ENCODE data around the gene DGKZ. TPM values are rescaled to one million over a fixed set of nuclear protein-coding genes. Genes with fewer than 3 reads are reported as not detected.

DGKZ gene
- total and polyA plus RNA-seq, 4 donors = 4.6 to 24.3 (median 14.4) TPM

DNA sequence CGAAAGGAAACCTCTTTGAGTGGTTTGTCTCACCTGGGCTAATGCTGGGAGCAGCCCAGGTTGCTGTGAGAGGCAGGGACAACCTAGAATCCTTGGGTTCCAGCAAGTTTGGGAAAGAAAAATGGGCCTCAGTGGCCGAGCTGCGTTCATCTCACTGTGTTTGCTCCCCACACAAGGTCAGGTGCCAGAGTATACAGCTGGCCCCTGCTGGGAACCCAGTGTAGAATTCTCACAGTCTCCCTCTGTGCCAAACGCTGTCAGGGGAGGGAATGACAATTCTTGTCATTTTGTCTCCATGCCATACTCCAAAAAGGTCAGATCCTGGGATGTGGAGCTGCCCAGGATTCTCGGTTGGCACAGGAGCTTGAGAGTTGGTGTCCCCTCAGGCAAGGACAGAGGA is 4.3 kb downstream of the DGKZ start:
- H3K9ac ChIP-seq (ENCODE audit: low read depth in 1 of 2, low read length in 2 of 2) = no peak overlapping the region
- H3K9me3 ChIP-seq (ENCODE audit: control insufficient read depth in 4 of 4, low read length in 3 of 4) = no peaks in the 10 kb centered on the region
- H3K36me3 ChIP-seq (ENCODE audit: control insufficient read depth in 4 of 4, insufficient read depth in 3 of 4, low read depth in 1 of 4, low read length in 3 of 4) = peaks cover 0 to 7% (median 0%) of the 10 kb centered on the region in 4 donors
- H3K4me3 ChIP-seq (ENCODE audit: low read depth in 1 of 3, low read length in 3 of 3) = no peak overlapping the region
- no peaks in the 10 kb centered on the region for H3K27me3 ChIP-seq (ENCODE audit: control insufficient read depth in 4 of 4, insufficient read depth in 4 of 4, low read length in 3 of 4)
- WGBS = 78% methylated on average over 5 of the region's 5 CpGs
- peaks cover 0 to 42% (median 31%) of the 10 kb centered on the region in 4 donors for H3K4me1 ChIP-seq (ENCODE audit: control insufficient read depth in 4 of 4, insufficient read depth in 4 of 4, low read length in 3 of 4)
- TF ChIP-seq EGR1 (IDR thresholded peaks at IDR 0.05; ENCODE audit: low read depth in 2 of 2) (no peak), HNF4G (IDR thresholded peaks at IDR 0.05) (no peak), YY1 (IDR thresholded peaks at IDR 0.05) (no peak), ATF3 (IDR thresholded peaks at IDR 0.05) (no peak), RXRA (IDR thresholded peaks at IDR 0.05) (no peak), SP1 (IDR thresholded peaks at IDR 0.05) (no peak), CTCF (IDR thresholded peaks at IDR 0.05; ENCODE audit: low read depth, low read length, missing input control) (no peak), JUND (IDR thresholded peaks at IDR 0.05) (no peak), HNF4A (conservative IDR thresholded peaks at IDR 0.05) (no peak), NR2F2 (IDR thresholded peaks at IDR 0.05) (no peak)
- no peak overlapping the region for H3K27ac ChIP-seq (ENCODE audit: low read depth in 1 of 2, low read length in 2 of 2)
- DNase-seq (ENCODE audit: low spot score) = no peak

DNA sequence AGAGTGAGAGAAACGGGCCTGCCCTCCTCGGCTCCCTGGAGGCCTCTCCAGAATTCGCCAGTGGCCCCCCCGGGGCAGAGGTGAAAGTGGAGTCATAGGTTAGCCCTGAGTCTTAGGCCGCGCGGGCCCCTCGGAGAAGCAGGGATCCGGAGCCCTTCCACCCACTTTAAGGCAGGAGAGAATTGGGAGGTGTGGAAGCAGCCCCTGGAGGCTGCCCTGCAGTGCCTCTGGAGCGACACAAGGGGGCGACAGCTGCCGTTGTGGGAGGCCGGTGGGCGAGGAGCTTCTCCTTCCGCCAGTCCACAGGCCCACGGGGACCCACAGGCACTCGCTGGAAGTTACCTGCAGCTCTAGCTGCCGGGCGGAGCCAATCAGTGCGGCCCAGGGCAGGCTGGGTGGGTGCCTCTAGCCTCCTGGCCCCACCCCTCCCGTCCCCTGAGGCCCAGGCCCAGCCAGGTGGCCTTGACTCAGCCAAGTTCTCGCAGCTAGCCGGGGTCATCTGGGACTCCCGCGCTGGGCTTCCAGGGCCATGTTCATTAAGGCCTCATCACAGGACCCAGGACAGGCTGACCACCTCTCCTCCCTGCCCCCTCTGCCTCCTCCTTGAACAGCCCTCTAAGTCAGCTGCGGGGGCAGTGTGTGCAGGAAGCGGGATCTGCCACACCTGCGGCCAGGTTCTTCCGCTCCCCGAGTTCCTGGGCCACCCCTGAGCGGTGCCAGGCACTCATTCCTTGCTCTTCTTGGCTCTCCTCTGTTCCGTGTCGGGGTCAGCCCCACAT is 5.0 kb downstream of the DGKZ start:
- no peak for TF ChIP-seq HNF4A (conservative IDR thresholded peaks at IDR 0.05)
- peak; percentile 39 to 70 for TF ChIP-seq RAD21 (IDR thresholded peaks at IDR 0.05)
- TF ChIP-seq HNF4G (IDR thresholded peaks at IDR 0.05) = no peak
- no peak for TF ChIP-seq TAF1 (conservative IDR thresholded peaks at IDR 0.05)
- TF ChIP-seq CTCF (IDR thresholded peaks at IDR 0.05; ENCODE audit: low read depth, low read length, missing input control) = peak; percentile 57
- no peak for TF ChIP-seq FOXA2 (IDR thresholded peaks at IDR 0.05)
- TF ChIP-seq SP1 (IDR thresholded peaks at IDR 0.05) = no peak
- Histone ChIP-seq H3K27me3 (ENCODE audit: control insufficient read depth in 4 of 4, insufficient read depth in 4 of 4, low read length in 3 of 4) (no peaks in the 10 kb centered on the region), H3K9ac (ENCODE audit: low read depth in 1 of 2, low read length in 2 of 2) (no peak overlapping the region), H3K4me3 (ENCODE audit: low read depth in 1 of 3, low read length in 3 of 3) (no peak overlapping the region), H3K36me3 (ENCODE audit: control insufficient read depth in 4 of 4, insufficient read depth in 3 of 4, low read depth in 1 of 4, low read length in 3 of 4) (peaks cover 0 to 7% (median 0%) of the 10 kb centered on the region in 4 donors), H3K9me3 (ENCODE audit: control insufficient read depth in 4 of 4, low read length in 3 of 4) (no peaks in the 10 kb centered on the region), H3K27ac (ENCODE audit: low read depth in 1 of 2, low read length in 2 of 2) (no peak overlapping the region), H3K4me1 (ENCODE audit: control insufficient read depth in 4 of 4, insufficient read depth in 4 of 4, low read length in 3 of 4) (peaks cover 0 to 42% (median 28%) of the 10 kb centered on the region in 4 donors)
- DNase-seq (ENCODE audit: low spot score) = no peak
- WGBS = 75% methylated on average over 33 of the region's 33 CpGs

- WGBS = 77% methylated on average over 9 of the region's 9 CpGs
- Histone ChIP-seq H3K27me3 (ENCODE audit: control insufficient read depth in 4 of 4, insufficient read depth in 4 of 4, low read length in 3 of 4) (no peaks in the 10 kb centered on the region), H3K4me1 (ENCODE audit: control insufficient read depth in 4 of 4, insufficient read depth in 4 of 4, low read length in 3 of 4) (peaks cover 0 to 31% (median 20%) of the 10 kb centered on the region in 4 donors), H3K4me3 (ENCODE audit: low read depth in 1 of 3, low read length in 3 of 3) (no peak overlapping the region), H3K9ac (ENCODE audit: low read depth in 1 of 2, low read length in 2 of 2) (no peak overlapping the region), H3K9me3 (ENCODE audit: control insufficient read depth in 4 of 4, low read length in 3 of 4) (no peaks in the 10 kb centered on the region), H3K27ac (ENCODE audit: low read depth in 1 of 2, low read length in 2 of 2) (no peak overlapping the region), H3K36me3 (ENCODE audit: control insufficient read depth in 4 of 4, insufficient read depth in 3 of 4, low read depth in 1 of 4, low read length in 3 of 4) (peaks cover 0 to 7% (median 0%) of the 10 kb centered on the region in 4 donors)
- no peak for DNase-seq (ENCODE audit: low spot score)
- TF ChIP-seq MAX (IDR thresholded peaks at IDR 0.05) = no peak
- TF ChIP-seq TAF1 (conservative IDR thresholded peaks at IDR 0.05) = no peak
- TF ChIP-seq EGR1 (IDR thresholded peaks at IDR 0.05; ENCODE audit: low read depth in 2 of 2) = no peak
- no peak for TF ChIP-seq CTCF (IDR thresholded peaks at IDR 0.05; ENCODE audit: low read depth, low read length, missing input control)
- no peak for TF ChIP-seq HNF4G (IDR thresholded peaks at IDR 0.05)
- TF ChIP-seq YY1 (IDR thresholded peaks at IDR 0.05) = no peak
- TF ChIP-seq, protein P1, sequence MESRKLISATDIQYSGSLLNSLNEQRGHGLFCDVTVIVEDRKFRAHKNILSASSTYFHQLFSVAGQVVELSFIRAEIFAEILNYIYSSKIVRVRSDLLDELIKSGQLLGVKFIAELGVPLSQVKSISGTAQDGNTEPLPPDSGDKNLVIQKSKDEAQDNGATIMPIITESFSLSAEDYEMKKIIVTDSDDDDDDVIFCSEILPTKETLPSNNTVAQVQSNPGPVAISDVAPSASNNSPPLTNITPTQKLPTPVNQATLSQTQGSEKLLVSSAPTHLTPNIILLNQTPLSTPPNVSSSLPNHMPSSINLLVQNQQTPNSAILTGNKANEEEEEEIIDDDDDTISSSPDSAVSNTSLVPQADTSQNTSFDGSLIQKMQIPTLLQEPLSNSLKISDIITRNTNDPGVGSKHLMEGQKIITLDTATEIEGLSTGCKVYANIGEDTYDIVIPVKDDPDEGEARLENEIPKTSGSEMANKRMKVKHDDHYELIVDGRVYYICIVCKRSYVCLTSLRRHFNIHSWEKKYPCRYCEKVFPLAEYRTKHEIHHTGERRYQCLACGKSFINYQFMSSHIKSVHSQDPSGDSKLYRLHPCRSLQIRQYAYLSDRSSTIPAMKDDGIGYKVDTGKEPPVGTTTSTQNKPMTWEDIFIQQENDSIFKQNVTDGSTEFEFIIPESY (IDR thresholded peaks at IDR 0.05) = no peak
- no peak for TF ChIP-seq GABPA (IDR thresholded peaks at IDR 0.05 in 1 of 2, conservative IDR thresholded peaks at IDR 0.05 in 1 of 2)
- TF ChIP-seq FOXA2 (IDR thresholded peaks at IDR 0.05) = no peak
Measured at GRCh38 chr11:46353698-46354097, 6.4 kb downstream of the DGKZ start.

Data from liver (tissue), 9 donors.